Measurements from ENCODE around the gene RAD51B.

- TF ChIP-seq CTCF (IDR thresholded peaks at IDR 0.05; ENCODE audit: poor library complexity) (no peak), EZH2 (IDR thresholded peaks at IDR 0.05; ENCODE audit: borderline replicate concordance) (no peak), EZH2phosphoT487 (IDR thresholded peaks at IDR 0.05; ENCODE audit: low read depth, severe bottlenecking, unreplicated experiment) (no peak)
Measured at GRCh38 chr14:68599896-68600610, 780.5 kb downstream of the RAD51B start.

All from hepatocyte (in vitro differentiated cells).